Heart left ventricle (tissue), 16 donors: Measurements from ENCODE around the gene NUMA1. TPM values are rescaled to one million over a fixed set of nuclear protein-coding genes. Genes with fewer than 3 reads are reported as not detected.
A peak's percentile ranks its signal among the peaks of the same experiment; 100 is the strongest.

ENCODE experiments used
- ATAC-seq, 4 donors: fragments of 200-7000 bp; cut with Tn5 transposase; one replicate each; pipeline ENCODE4 v1.9.1; 2020 to 2022; ENCODE audit warnings: moderate library complexity in 4 of 4, mild to moderate bottlenecking in 3 of 4, moderate number of reproducible peaks in 1 of 4
- DNase-seq, 5 donors: peaks; one replicate each; pipeline ENCODE4 v3.0.0-alpha.2; 2020
- H3K27ac ChIP-seq, 12 donors: fragments of 200-600 bp; sonication (generic) in 4 of 12; one replicate each; pipeline versions ENCODE4 v1.5.0 to v1.8.0; 2016 to 2022; ENCODE audit warnings: mild to moderate bottlenecking in 2 of 12
- H3K27me3 ChIP-seq, 9 donors: fragments of 200-600 bp; sonication (generic) in 2 of 9; one replicate each; pipeline versions ENCODE4 v1.5.1 to v1.8.0; 2016 to 2022; ENCODE audit warnings: mild to moderate bottlenecking in 3 of 9
- H3K36me3 ChIP-seq, 9 donors: fragments of 200-600 bp; sonication (generic) in 2 of 9; one replicate each; pipeline versions ENCODE4 v1.5.0 to v1.8.0; 2018 to 2022; ENCODE audit warnings: mild to moderate bottlenecking in 2 of 9
- H3K4me1 ChIP-seq, 12 donors: fragments of 200-600 bp; sonication (generic) in 4 of 12; one replicate each; pipeline versions ENCODE4 v1.5.0 to v1.8.0; 2016 to 2022; ENCODE audit warnings: mild to moderate bottlenecking in 3 of 12
- H3K4me3 ChIP-seq, 12 donors: fragments of 200-600 bp; sonication (generic) in 4 of 12; one replicate each; pipeline versions ENCODE4 v1.5.0 to v1.8.0; 2017 to 2022; ENCODE audit warnings: mild to moderate bottlenecking in 9 of 12, moderate library complexity in 4 of 12
- H3K9me3 ChIP-seq, 12 donors: fragments of 200-600 bp; sonication (generic) in 4 of 12; one replicate each; pipeline versions ENCODE4 v1.5.0 to v1.8.0; 2016 to 2022; ENCODE audit warnings: mild to moderate bottlenecking in 1 of 12
- POLR2A ChIP-seq, 2 donors: fragments of 450-650 bp; IDR thresholded peaks; one replicate each; pipeline ENCODE4 v1.6.1; 2017; ENCODE audit warnings: antibody characterized with exemption in 2 of 2, mild to moderate bottlenecking in 2 of 2, moderate library complexity in 2 of 2
- WGBS, 4 donors: extraction: QIAGEN DNeasy Blood & Tissue Kit in 2 of 4; methylation state at CpG; one replicate each; pipeline versions ENCODE4 v1.1.5 to v1.1.7; 2013 to 2018; 5-methylcytosine and 5-hydroxymethylcytosine counted together
- intact Hi-C, 10 donors: fragments of 100-400 bp; cut with DNase I; formaldehyde crosslinking; loops; one replicate each; pipeline versions ENCODE4 v1.11.1 to v1.14.2; 2022
- polyA plus RNA-seq, 2 donors: library from polyadenylated mRNA; stranded (reverse); fragments of 200-250 nt; gene quantifications; one replicate each; pipeline ENCODE4 v1.2.3, GENCODE V29; 2013
- total RNA-seq, 9 donors: library from RNA; depleted of rRNA in 2 of 9; stranded (reverse); fragments of >200 nt in 2 of 9; fragmentation: NEBNext Ultra II Directional in 3 of 9; extraction: Animal tissue kit (Norgen Biotek cat#: 25700) in 3 of 9; gene quantifications; one replicate each; pipeline versions ENCODE4 v1.1.0 to v1.2.4, GENCODE V29; 2016 to 2023
- TF ChIP-seq, protein P1 (sequence below), 12 donors: fragments of 200-600 bp; sonication (generic) in 4 of 12; IDR thresholded peaks; one replicate each; pipeline versions ENCODE4 v1.5.0 to v1.8.0; 2018 to 2022; ENCODE audit warnings: antibody characterized with exemption in 12 of 12, mild to moderate bottlenecking in 5 of 12
- donor health status: ischemic (EF 13 %, LVEDD 7.1; RV severe dilation, severe dysfunction).
- donor health status: healthy with polysubstance abuse.
- donor health status: DM: no; HTN: yes; CAD: no.
- donor health status: DM: no; HTN: no; CAD: no.
- donor health status: ischemic (EF 25% LVEDD 6.9; RV normal size, moderate dysfunction).
- donor health status: ischemic (EF 25% LVEDD 5.7; RV mildly dilated, moderate dysfunction).
- donor health status: healthy.
- donor health status: DM: yes; HTN: yes; CAD: no.
- donor health status: ischemic (EF 35%, LVEDD 5.7; RV mildly dilated, moderate dysfunction).
- donor health status: nonischemic (EF 11% LVEDD 7.7; RV severe dilation, severe dysfunction).
- donor health status: DM: yes; HTN: yes; CAD: no.
- donor health status: PGD.
- donor health status: ischemic (EF 29% LVEDD 5.4; RV normal size, mild dysfunction).
- donor health status: nonischemic (EF 23%, LVEDD 6.1; RV moderate dilation, normal function).

NUMA1 gene
- total and polyA plus RNA-seq, 11 donors: 62.7 to 193 (median 101) TPM

DNA sequence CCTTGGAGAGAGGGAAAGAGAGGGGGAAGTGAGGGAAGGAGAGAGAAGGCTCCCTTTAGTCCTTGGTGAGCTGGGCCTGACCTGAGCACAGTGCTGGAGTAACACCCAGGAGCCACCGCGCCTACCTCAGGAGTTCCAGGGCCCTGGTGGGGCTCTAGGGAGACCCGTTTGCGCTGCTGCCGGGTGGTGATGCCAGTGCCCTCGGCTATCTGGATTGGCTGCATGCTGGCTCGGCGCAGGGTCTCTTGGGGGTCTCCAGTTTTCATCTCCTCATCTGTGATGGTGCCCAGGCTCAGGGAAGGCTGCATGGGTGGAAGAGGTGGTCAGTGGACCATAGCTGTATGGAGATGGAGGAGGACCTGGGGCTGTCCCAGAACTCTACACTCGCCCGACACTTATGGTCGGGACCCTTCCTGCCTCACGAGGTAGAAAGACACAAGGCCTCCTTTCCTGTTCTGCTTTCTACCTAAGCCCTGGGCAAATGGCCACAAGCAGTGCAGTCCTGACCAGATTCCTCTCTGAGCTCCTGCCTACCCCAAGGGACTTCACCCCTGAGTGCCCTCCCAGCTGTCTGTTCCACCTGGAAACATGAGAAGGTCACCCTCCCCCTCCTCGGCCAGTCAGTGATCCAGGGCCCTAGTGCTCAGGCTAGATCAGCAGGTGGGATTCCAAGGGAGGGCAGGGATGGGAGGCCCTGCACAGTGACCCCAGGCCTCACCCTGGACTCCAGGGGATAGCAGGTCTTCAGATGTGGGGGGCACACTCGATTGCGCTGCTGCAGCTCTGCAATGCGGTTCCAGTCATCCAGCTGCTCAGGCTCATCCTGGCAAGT lies 75.6 kb downstream of the NUMA1 start:
- intact Hi-C loops: no loop called here
- no peak for TF ChIP-seq POLR2A (IDR thresholded peaks at IDR 0.05)
- TF ChIP-seq, protein P1, sequence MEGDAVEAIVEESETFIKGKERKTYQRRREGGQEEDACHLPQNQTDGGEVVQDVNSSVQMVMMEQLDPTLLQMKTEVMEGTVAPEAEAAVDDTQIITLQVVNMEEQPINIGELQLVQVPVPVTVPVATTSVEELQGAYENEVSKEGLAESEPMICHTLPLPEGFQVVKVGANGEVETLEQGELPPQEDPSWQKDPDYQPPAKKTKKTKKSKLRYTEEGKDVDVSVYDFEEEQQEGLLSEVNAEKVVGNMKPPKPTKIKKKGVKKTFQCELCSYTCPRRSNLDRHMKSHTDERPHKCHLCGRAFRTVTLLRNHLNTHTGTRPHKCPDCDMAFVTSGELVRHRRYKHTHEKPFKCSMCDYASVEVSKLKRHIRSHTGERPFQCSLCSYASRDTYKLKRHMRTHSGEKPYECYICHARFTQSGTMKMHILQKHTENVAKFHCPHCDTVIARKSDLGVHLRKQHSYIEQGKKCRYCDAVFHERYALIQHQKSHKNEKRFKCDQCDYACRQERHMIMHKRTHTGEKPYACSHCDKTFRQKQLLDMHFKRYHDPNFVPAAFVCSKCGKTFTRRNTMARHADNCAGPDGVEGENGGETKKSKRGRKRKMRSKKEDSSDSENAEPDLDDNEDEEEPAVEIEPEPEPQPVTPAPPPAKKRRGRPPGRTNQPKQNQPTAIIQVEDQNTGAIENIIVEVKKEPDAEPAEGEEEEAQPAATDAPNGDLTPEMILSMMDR (IDR thresholded peaks at IDR 0.05): no peak
- H3K36me3 ChIP-seq: peaks cover 6 to 100% (median 88%) of the 10 kb centered on the region in 9 donors
- ATAC-seq (no peak), DNase-seq (no peak)
- no peaks in the 10 kb centered on the region for H3K9me3 ChIP-seq
- WGBS, 4 donors: 86 to 90% (median 88%) methylated on average over 15 to 16 of the region's 16 CpGs
- H3K27me3 ChIP-seq: no peaks in the 10 kb centered on the region
- no peak overlapping the region for H3K4me3 ChIP-seq
- no peak overlapping the region for H3K27ac ChIP-seq
- peaks cover 0 to 33% (median 8%) of the 10 kb centered on the region in 12 donors for H3K4me1 ChIP-seq

DNA sequence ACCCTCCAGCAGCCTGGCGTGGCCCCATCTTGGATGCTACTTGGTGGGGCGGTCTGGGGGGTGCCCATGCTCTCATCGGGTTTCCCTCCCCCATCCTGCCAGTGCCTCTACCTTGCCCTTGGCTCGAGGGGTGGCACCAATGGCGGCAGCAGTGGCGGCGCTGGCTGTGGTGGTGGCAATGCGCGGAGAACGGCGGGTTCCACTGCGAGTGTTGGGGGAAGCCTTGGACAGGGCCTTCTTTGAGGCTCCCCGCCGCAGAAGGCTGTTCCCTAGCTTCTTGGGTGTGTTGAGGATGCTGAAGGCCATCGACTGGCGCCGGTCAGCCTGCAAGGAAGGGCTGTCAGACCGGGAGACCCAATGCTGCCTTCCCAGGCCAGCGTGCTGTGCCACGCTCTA lies 76.6 kb downstream of the NUMA1 start:
- no peaks in the 10 kb centered on the region for H3K9me3 ChIP-seq
- intact Hi-C loops: no loop called here
- ATAC-seq: no peak

DNA sequence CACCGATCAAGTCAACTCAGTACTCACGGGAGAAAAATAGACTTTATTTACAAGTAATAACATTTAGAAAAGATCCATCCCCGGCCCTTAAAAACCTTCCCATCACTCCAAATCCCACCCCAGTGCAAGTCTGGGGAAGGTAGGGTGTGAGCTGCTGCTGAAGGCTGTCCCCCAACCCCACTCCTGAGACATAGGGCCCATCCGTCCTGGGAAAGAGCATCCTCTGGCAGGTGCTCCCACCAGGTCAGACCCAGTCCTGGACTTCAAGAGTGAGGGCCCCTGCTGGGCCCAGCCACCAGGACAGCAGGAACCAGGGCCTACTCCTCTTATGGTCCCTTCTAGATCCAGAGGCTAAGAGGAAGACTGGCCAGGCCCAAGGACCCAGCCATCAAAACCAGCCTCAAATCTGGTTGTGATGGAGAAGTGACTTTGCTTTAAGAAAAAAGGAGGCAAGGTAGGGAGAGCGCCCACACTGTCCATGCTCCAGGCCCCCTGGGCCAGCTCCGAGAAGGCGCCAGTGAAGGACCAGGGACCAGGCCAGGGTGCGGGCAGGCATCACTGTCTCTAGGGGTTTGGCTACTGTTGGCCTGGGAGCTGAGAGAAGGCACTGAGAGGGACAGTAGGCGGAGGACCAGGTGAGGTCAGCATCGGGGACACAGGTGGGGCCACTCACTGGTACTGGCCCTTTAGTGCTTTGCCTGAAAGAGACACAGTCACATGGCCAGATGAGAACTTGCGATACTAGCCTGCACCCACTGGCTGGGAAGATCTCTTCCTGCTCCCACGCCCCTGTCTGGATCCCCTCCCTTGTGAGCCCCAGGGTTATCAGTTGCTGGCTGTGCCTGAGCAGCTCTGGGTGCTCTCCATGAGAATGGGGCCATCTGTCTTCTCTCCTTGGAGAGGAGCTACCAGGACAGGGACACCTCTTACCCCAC lies 77.2 kb downstream of the NUMA1 start:
- peaks cover 6 to 83% (median 72%) of the 10 kb centered on the region in 9 donors for H3K36me3 ChIP-seq
- H3K27ac ChIP-seq: peak overlapping the region in 1 of 12 donors; percentile 14
- ATAC-seq: no peak
- DNase-seq: no peak
- H3K9me3 ChIP-seq: no peaks in the 10 kb centered on the region
- intact Hi-C loops: no loop called here
- no peak for TF ChIP-seq POLR2A (IDR thresholded peaks at IDR 0.05)
- TF ChIP-seq, protein P1 (IDR thresholded peaks at IDR 0.05): no peak
- no peak overlapping the region for H3K4me3 ChIP-seq
- no peaks in the 10 kb centered on the region for H3K27me3 ChIP-seq
- peaks cover 0 to 49% (median 15%) of the 10 kb centered on the region in 12 donors for H3K4me1 ChIP-seq
- 76 to 85% (median 83%) methylated on average over 11 to 12 of the region's 12 CpGs for WGBS, 4 donors

More for the DNA sequence above, 76.6 kb downstream of the NUMA1 start:
- Histone ChIP-seq H3K36me3 (peaks cover 6 to 90% (median 78%) of the 10 kb centered on the region in 9 donors), H3K4me3 (no peak overlapping the region), H3K4me1 (peaks cover 0 to 43% (median 13%) of the 10 kb centered on the region in 12 donors), H3K27me3 (no peaks in the 10 kb centered on the region), H3K27ac (no peak overlapping the region)
- TF ChIP-seq, protein P1 (IDR thresholded peaks at IDR 0.05): no peak
- TF ChIP-seq POLR2A (IDR thresholded peaks at IDR 0.05): no peak
- DNase-seq: no peak
- 92 to 97% (median 94%) methylated on average over 10 to 20 of the region's 20 CpGs for WGBS, 4 donors
